HEK293 (cell line): ENCODE results near the gene USHBP1.

ENCODE experiments used
- CTCF ChIP-seq: fragments of 450-650 bp; formaldehyde crosslinking; IDR thresholded peaks from 2 replicates; pipeline ENCODE4 v1.5.1; 2016; ENCODE audit warnings: missing biosample characterization, missing genetic modification characterization
- GFI1B ChIP-seq: fragments of 450-650 bp; formaldehyde crosslinking; IDR thresholded peaks from 2 replicates; pipeline ENCODE4 v1.5.1; 2016; ENCODE audit warnings: missing biosample characterization, missing genetic modification characterization
- MEIS1 ChIP-seq: sonication (generic); formaldehyde crosslinking; IDR thresholded peaks from 2 replicates; pipeline ENCODE4 v1.8.1; 2022; ENCODE audit warnings: missing genetic modification reagents, mild to moderate bottlenecking, borderline replicate concordance
- TCF7L2 ChIP-seq: IDR thresholded peaks from 2 replicates; pipeline ENCODE4 v1.6.1; 2011; ENCODE audit warnings: low read depth, mild to moderate bottlenecking, inconsistent platforms, low read length, moderate library complexity, borderline replicate concordance
- ZBTB10 ChIP-seq: fragments of 450-650 bp; formaldehyde crosslinking; IDR thresholded peaks from 2 replicates; pipeline ENCODE4 v1.5.1; 2016; ENCODE audit warnings: missing biosample characterization, missing genetic modification characterization
- ZEB2 ChIP-seq: fragments of 450-650 bp; formaldehyde crosslinking; IDR thresholded peaks from 2 replicates; pipeline ENCODE4 v1.5.1; 2016; ENCODE audit warnings: missing biosample characterization, missing genetic modification characterization
- ZNF202 ChIP-seq: fragments of 450-650 bp; formaldehyde crosslinking; IDR thresholded peaks from 2 replicates; pipeline ENCODE4 v1.5.1; 2016; ENCODE audit warnings: missing biosample characterization, missing genetic modification characterization, borderline replicate concordance
- ZNF324 ChIP-seq: fragments of 450-650 bp; formaldehyde crosslinking; IDR thresholded peaks from 2 replicates; pipeline ENCODE4 v1.5.1; 2016; ENCODE audit warnings: missing biosample characterization, missing genetic modification characterization
- ZNF561 ChIP-seq: fragments of 450-650 bp; IDR thresholded peaks from 2 replicates; pipeline ENCODE4 v1.5.1; 2018; ENCODE audit warnings: missing biosample characterization, missing genetic modification characterization, borderline replicate concordance
- ZNF76 ChIP-seq: fragments of 450-650 bp; formaldehyde crosslinking; IDR thresholded peaks from 2 replicates; pipeline ENCODE4; 2016; ENCODE audit warnings: low read depth, missing biosample characterization, missing genetic modification characterization, borderline replicate concordance

- no peak for TF ChIP-seq ZNF202
- TF ChIP-seq CTCF = no peak
- no peak for TF ChIP-seq GFI1B (tag by site-specific recombination)
- no peak for TF ChIP-seq TCF7L2
- no peak for TF ChIP-seq MEIS1
- TF ChIP-seq ZNF324 (tag by site-specific recombination) = no peak
- no peak for TF ChIP-seq ZEB2
- TF ChIP-seq ZNF76 = no peak
- no peak for TF ChIP-seq ZNF561
- no peak for TF ChIP-seq ZBTB10 (tag by site-specific recombination)
These were observed 45.3 kb downstream of the USHBP1 start for GRCh38 chr19:17219286-17219685.
